Measurements from ENCODE around the gene RNF121. TPM values are rescaled to one million over a fixed set of nuclear protein-coding genes. Genes with fewer than 3 reads are reported as not detected.

RNF121 gene
- total and polyA plus RNA-seq, 9 donors, result 17.4 to 32.2 (median 27.0) TPM

- H3K4me3 ChIP-seq, result peak overlapping the region; percentile 57
- H3K4me1 ChIP-seq (ENCODE audit: insufficient read depth), result peaks cover 19% of the 10 kb centered on the region
- H3K9me3 ChIP-seq, result no peaks in the 10 kb centered on the region
- H3K27ac ChIP-seq, result peak overlapping the region; percentile 89 to 99
- DNase-seq, result no peak
- no peaks in the 10 kb centered on the region for H3K36me3 ChIP-seq
- 17 to 19% (median 18%) methylated on average over 5 of the region's 5 CpGs for WGBS, 3 donors
- H3K27me3 ChIP-seq, result no peaks in the 10 kb centered on the region
- TF ChIP-seq EP300 (IDR thresholded peaks at IDR 0.05) (no peak), POLR2A (IDR thresholded peaks at IDR 0.05) (no peak)
- intact Hi-C loops (cut with DNase I), result loop anchor here in 1 of 4 donors (5.0 kb wide), 1 partner anchor 35 kb away; no protein-coding TSS in a partner anchor
Observed at GRCh38 chr11:72042064-72042745, 113.4 kb downstream of the RNF121 start.

GRCh38 chr11:72045849-72046248, 117.0 kb downstream of the RNF121 start:
- Histone ChIP-seq H3K4me1 (ENCODE audit: insufficient read depth) (peaks cover 18% of the 10 kb centered on the region), H3K36me3 (no peaks in the 10 kb centered on the region), H3K9me3 (no peaks in the 10 kb centered on the region), H3K4me3 (no peak overlapping the region), H3K27ac (peak overlapping the region in 1 of 2 donors; percentile 27), H3K27me3 (no peaks in the 10 kb centered on the region)
- TF ChIP-seq POLR2A (IDR thresholded peaks at IDR 0.05) (no peak), CTCF (IDR thresholded peaks at IDR 0.05) (no peak), EP300 (IDR thresholded peaks at IDR 0.05) (no peak)
- intact Hi-C loops (cut with DNase I), result no loop called here
- 24 to 54% (median 37%) methylated on average over 5 of the region's 5 CpGs for WGBS, 3 donors
- DNase-seq, result peak; percentile 43 to 63 (median 61)

Other genes with a start within 250 kb of the RNF121 start
- gene DEFB108B, start 95.8 kb upstream of the RNF121 start, total RNA-seq, result not detected
- gene DEFB108B, start 95.8 kb upstream of the RNF121 start, polyA plus RNA-seq, result not detected
- not detected for gene DEFB131B, start 50.6 kb upstream of the RNF121 start, total RNA-seq
- gene DEFB131B, start 50.6 kb upstream of the RNF121 start, polyA plus RNA-seq, result not detected
- 10 to 100 TPM in 5 of 7 donors, 1 to 10 TPM in 2; 8.6 to 13.9 (median 10.6) TPM for gene XNDC1N, start 452 bp upstream of the RNF121 start, total RNA-seq
- gene XNDC1N, start 452 bp upstream of the RNF121 start, polyA plus RNA-seq, result 1 to 10 TPM; 3.5 to 5.3 TPM
- 10 to 100 TPM in 3 of 7 donors, 1 to 10 TPM in 4; 4.6 to 14.2 (median 8.8) TPM for gene IL18BP, start 69.9 kb downstream of the RNF121 start, total RNA-seq
- 10 to 100 TPM in 1 of 2 donors, 1 to 10 TPM in 1; 8.7 to 17.1 TPM for gene IL18BP, start 69.9 kb downstream of the RNF121 start, polyA plus RNA-seq
- gene NUMA1, start 151.5 kb downstream of the RNF121 start, total RNA-seq, result 100 to 1,000 TPM; 190 to 270 (median 252) TPM
- 100 to 1,000 TPM; 156 to 235 TPM for gene NUMA1, start 151.5 kb downstream of the RNF121 start, polyA plus RNA-seq
- 10 to 100 TPM in 3 of 7 donors, 1 to 10 TPM in 4; 7.2 to 21.0 (median 9.5) TPM for gene LRRC51, start 151.8 kb downstream of the RNF121 start, total RNA-seq
- gene LRRC51, start 151.8 kb downstream of the RNF121 start, polyA plus RNA-seq, result 10 to 100 TPM in 1 of 2 donors, 1 to 10 TPM in 1; 9.6 to 20.9 TPM
- 10 to 100 TPM; 64.0 to 99.7 (median 71.0) TPM for gene LAMTOR1, start 174.3 kb downstream of the RNF121 start, total RNA-seq
- 100 to 1,000 TPM; 110 to 118 TPM for gene LAMTOR1, start 174.3 kb downstream of the RNF121 start, polyA plus RNA-seq
- gene TOMT, start 176.9 kb downstream of the RNF121 start, total RNA-seq, result not detected
- not detected for gene TOMT, start 176.9 kb downstream of the RNF121 start, polyA plus RNA-seq
- gene ANAPC15, start 183.6 kb downstream of the RNF121 start, total RNA-seq, result 10 to 100 TPM; 11.1 to 28.4 (median 20.8) TPM
- gene ANAPC15, start 183.6 kb downstream of the RNF121 start, polyA plus RNA-seq, result 10 to 100 TPM; 30.5 to 44.4 TPM
- not detected for gene FOLR3, start 206.7 kb downstream of the RNF121 start, total RNA-seq
- not detected for gene FOLR3, start 206.7 kb downstream of the RNF121 start, polyA plus RNA-seq

Measured in ovary (tissue), 9 donors.